ENCODE results near the gene FBXL5.

The FBXL5 gene

DNA sequence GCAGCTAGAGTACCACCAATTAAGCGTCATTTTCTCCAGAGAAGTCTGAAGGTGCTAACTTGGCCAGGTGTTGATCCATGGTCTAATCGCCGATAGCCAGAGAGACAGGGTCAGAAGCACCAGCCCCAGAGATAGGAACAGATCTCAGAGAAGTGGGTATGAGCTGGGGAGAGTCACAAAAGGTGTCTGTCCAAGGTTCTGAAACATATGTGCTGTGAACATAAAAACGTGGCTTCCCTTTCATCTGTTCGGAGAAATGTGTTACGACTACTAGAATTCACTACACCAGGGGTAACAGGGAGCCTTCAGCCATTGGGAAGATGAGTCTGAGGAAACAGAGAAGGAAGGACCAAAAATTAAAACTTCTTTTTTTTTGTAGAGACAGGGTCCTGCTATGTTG, 91.3 kb downstream of the FBXL5 start:
- no peaks in the 10 kb centered on the region for H3K4me1 Mint-ChIP-seq
- no peaks in the 10 kb centered on the region for H3K9me3 Mint-ChIP-seq
- no peak overlapping the region for H3K4me3 Mint-ChIP-seq
- H3K27me3 Mint-ChIP-seq: no peaks in the 10 kb centered on the region
- H3K36me3 Mint-ChIP-seq: peaks cover 16% of the 10 kb centered on the region
- H3K27ac Mint-ChIP-seq: no peak overlapping the region

DNA sequence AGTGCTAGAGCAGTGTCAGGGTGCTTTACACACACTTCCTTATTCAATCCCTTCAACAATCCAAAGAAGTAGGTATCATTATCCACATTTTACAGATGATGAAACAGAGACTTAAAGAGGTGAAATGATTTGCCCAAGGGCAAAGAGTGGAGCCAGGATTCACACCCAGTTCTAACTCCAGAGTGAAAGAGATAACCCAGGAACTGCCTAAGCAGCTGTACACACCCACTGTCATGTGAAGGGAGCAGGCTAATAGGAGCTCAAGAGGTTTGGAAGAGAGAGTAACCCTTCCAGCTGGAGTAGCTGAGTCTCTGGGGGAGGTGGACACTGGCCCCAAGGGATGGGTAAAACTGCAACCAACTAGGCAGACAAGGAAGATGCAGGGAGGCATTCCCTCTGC, 92.5 kb downstream of the FBXL5 start:
- H3K9me3 Mint-ChIP-seq: no peaks in the 10 kb centered on the region
- peaks cover 11% of the 10 kb centered on the region for H3K36me3 Mint-ChIP-seq
- no peaks in the 10 kb centered on the region for H3K27me3 Mint-ChIP-seq
- no peaks in the 10 kb centered on the region for H3K4me1 Mint-ChIP-seq
- H3K27ac Mint-ChIP-seq: no peak overlapping the region
- H3K4me3 Mint-ChIP-seq: no peak overlapping the region

GRCh38 chr4:15562114-15562513, 93.0 kb downstream of the FBXL5 start:
- Mint-ChIP-seq H3K36me3 (peaks cover 8% of the 10 kb centered on the region), H3K4me1 (no peaks in the 10 kb centered on the region), H3K27ac (no peak overlapping the region), H3K27me3 (no peaks in the 10 kb centered on the region), H3K9me3 (no peaks in the 10 kb centered on the region), H3K4me3 (no peak overlapping the region)

DNA sequence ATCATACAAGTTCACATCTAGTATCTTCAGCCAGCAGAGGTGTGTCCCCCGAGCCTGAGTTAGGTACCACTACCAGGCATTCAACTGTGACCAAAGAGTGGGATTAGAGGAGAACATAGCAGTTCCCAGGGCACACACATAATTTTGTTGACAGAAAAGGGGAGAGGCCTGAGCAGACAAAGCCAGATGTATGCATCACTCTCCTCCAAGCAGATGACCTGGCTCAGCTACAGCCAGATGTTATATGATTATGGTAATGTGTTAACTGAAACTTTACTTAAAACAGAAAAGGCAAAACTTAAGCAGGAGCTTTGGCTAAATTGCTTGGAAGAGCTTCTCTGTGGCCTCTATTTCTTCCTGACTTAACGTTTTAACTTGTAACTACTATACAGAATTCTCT, 96.6 kb downstream of the FBXL5 start:
- no peaks in the 10 kb centered on the region for H3K9me3 Mint-ChIP-seq

DNA sequence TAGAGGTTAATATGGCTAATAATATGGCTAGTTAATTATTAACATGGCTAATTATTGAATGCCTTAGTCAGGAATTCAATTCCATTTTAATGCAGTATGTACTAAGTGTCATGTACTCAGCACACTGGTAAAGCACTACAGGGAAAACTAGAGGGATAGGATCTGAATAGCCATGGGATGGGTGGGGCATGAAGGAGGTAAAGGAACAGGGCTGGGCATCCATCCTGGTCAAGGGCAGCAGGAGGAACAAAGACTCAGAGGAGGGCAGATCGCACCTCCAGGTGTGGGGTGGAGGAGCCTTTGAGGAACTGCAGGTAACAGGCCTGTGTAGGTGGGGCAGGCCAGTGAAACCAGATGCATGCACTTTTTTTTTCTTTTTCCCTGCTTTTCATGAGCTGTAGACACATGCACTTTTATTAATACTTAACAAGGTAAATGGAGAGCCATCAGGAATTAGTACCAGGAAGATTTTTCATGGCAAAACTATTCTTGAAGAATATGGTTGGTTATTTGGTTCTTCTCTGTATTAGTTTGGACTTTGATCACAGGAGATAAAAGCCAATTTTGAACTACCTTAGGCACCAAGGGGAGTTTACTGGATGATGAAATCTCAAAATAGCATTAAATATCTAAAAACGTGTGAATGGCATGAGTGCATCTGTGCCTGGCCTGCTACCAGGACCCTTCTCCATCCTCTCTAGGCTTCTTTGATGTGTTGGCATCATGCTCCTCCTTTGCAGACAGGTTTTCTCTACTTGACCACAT, 97.2 kb downstream of the FBXL5 start:
- Mint-ChIP-seq H3K36me3 (peaks cover 2% of the 10 kb centered on the region), H3K4me1 (no peaks in the 10 kb centered on the region), H3K27ac (no peak overlapping the region), H3K9me3 (no peaks in the 10 kb centered on the region), H3K4me3 (no peak overlapping the region), H3K27me3 (no peaks in the 10 kb centered on the region)

More for the DNA sequence above, 96.6 kb downstream of the FBXL5 start:
- H3K36me3 Mint-ChIP-seq: peaks cover 2% of the 10 kb centered on the region
- no peaks in the 10 kb centered on the region for H3K4me1 Mint-ChIP-seq
- H3K27me3 Mint-ChIP-seq: no peaks in the 10 kb centered on the region
- H3K4me3 Mint-ChIP-seq: no peak overlapping the region
- no peak overlapping the region for H3K27ac Mint-ChIP-seq

DNA sequence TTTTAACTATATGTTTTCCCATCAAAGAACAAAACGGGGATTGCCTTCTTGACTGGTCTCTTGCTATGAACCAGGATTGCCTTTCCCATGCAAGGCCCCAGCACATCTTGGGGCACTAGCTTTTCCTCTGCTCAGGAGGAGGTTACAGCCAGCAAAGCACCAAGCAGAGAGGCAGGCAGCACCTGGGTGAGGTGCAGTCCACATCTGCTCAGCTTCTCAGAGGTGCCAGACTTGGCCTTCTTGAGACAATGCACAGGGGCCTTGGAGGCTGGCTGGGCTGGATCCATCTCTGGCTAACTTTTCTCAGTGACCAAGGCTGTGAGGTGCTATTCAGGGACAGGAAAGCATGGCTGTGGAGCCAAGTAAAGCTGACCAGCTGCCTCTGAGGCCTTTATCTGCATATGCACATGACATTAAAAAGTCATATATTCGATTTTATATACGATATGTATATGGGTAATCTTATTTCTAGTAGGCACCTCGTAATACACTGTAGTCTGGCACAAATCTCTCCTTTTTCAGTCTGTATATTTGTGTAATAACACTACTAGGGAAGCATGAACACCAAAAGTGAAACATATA, 98.6 kb downstream of the FBXL5 start:
- no peaks in the 10 kb centered on the region for H3K4me1 Mint-ChIP-seq
- no peak overlapping the region for H3K4me3 Mint-ChIP-seq
- no peaks in the 10 kb centered on the region for H3K27me3 Mint-ChIP-seq
- no peak overlapping the region for H3K27ac Mint-ChIP-seq
- H3K36me3 Mint-ChIP-seq: peaks cover 2% of the 10 kb centered on the region
- no peaks in the 10 kb centered on the region for H3K9me3 Mint-ChIP-seq
